Kidney (tissue), 14 donors: ENCODE data around the gene LARP7. TPM values are rescaled to one million over a fixed set of nuclear protein-coding genes. Genes with fewer than 3 reads are reported as not detected.
"Not testable (repeated sequence)": the region's sequence is repeated elsewhere in the genome, so short reads cannot be mapped to it uniquely, and the experiment has no call there.

Experiments
- DNase-seq, 5 donors: peaks; one replicate each; pipeline ENCODE4 v3.0.0-alpha.2; 2013 to 2020
- FAIRE-seq: peaks from 2 replicates; lab custom pipeline; 2012; peaks lifted over from hg19 to GRCh38; lab: Jason Lieb, UNC
- H3K27ac ChIP-seq, 2 donors: one replicate each; pipeline ENCODE4 v1.7.0; 2013; ENCODE audit warnings: low read depth in 2 of 2, low read length in 2 of 2, inconsistent platforms in 1 of 2
- H3K27me3 ChIP-seq: one replicate; pipeline ENCODE4 v1.7.1; 2013; ENCODE audit warnings: low read length, inconsistent platforms; ENCODE audit not compliant: control insufficient read depth, insufficient read depth
- H3K36me3 ChIP-seq, 3 donors: one replicate each; pipeline versions ENCODE4 v1.7.0 to v1.7.1; 2013; ENCODE audit warnings: low read length in 3 of 3, control low read depth in 1 of 3, inconsistent platforms in 1 of 3; ENCODE audit not compliant: insufficient read depth in 3 of 3, control insufficient read depth in 2 of 3
- H3K4me1 ChIP-seq, 3 donors: one replicate each; pipeline versions ENCODE4 v1.7.0 to v1.7.1; 2013; ENCODE audit warnings: low read length in 3 of 3, inconsistent platforms in 1 of 3, low read depth in 1 of 3; ENCODE audit not compliant: control insufficient read depth in 2 of 3, insufficient read depth in 2 of 3
- H3K4me3 ChIP-seq, 3 donors: one replicate each; pipeline versions ENCODE4 v1.7.0 to v1.8.1; 2013; ENCODE audit warnings: low read length in 3 of 3, control low read depth in 1 of 3, inconsistent platforms in 1 of 3
- H3K9ac ChIP-seq, 3 donors: one replicate each; pipeline versions ENCODE4 v1.7.0 to v1.7.1; 2013; ENCODE audit warnings: low read length in 3 of 3, control low read depth in 1 of 3, inconsistent platforms in 1 of 3
- H3K9me3 ChIP-seq, 3 donors: one replicate each; pipeline versions ENCODE4 v1.7.0 to v1.7.1; 2013; ENCODE audit warnings: low read length in 3 of 3, control low read depth in 1 of 3, inconsistent platforms in 1 of 3; ENCODE audit not compliant: control insufficient read depth in 2 of 3, insufficient read depth in 1 of 3
- intact Hi-C: fragments of 100-400 bp; cut with DNase I; formaldehyde crosslinking; loops from one replicate; pipeline ENCODE4 v1.11.1; 2022
- polyA plus RNA-seq: library from polyadenylated mRNA; stranded (reverse); fragments of 350-450 nt; fragmentation: Illumina TruSeq; extraction: RNeasy Lipid Tissue Mini Kit (QIAGEN cat#74804); gene quantifications from one replicate; pipeline ENCODE4 v1.2.3, GENCODE V29; 2014; ENCODE audit warnings: low read depth, low replicate concordance; ENCODE audit not compliant: insufficient read depth
- total RNA-seq: library from RNA; stranded (reverse); fragmentation: NEBNext Ultra II Directional; extraction: Animal tissue kit (Norgen Biotek cat#: 25700); gene quantifications from one replicate; pipeline ENCODE4 v1.2.1, GENCODE V29; 2021
- TF ChIP-seq, protein P1 (sequence below): IDR thresholded peaks from 3 replicates; pipeline ENCODE4 v1.5.1; 2012; ENCODE audit warnings: mild to moderate bottlenecking, moderate library complexity, borderline replicate concordance; ENCODE audit not compliant: insufficient read depth; ENCODE audit errors: extremely low read depth
- donor health status: control.
- donor health status: control.
- donor health status: control.
- donor health status: control.
- donor health status: control.
- donor health status: DM: yes; HTN: yes; CAD: no.
- donor health status: Normal renal cell carcinoma (clear cell type).

LARP7 gene
- total and polyA plus RNA-seq, 2 donors from 2014 or later, result 37.3 to 45.5 TPM

DNA sequence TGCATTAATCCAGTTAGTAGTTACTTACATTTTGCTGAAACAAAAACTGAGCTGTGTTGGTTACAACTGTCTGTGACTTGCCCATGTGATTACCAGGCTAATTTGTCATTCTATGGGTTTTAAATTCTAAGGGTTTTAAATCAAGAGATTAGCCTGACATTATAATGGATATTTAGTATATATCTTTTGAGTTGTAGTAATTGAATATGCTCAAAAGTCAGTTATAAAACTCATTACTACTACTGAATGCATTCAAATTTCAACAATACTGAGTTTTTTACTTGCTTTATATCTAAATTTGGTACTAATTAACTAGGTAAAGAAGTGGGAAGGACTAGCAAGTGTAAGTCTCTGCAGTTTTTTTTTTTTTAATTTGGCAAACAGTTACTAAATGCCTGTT lies 14.7 kb downstream of the LARP7 start:
- FAIRE-seq (no peak), DNase-seq (no peak)
- Histone ChIP-seq H3K4me3 (no peak overlapping the region), H3K36me3 (peaks cover 9 to 31% (median 11%) of the 10 kb centered on the region in 3 donors), H3K4me1 (no peaks in the 10 kb centered on the region), H3K9me3 (no peaks in the 10 kb centered on the region), H3K27ac (no peak overlapping the region), H3K27me3 (no peaks in the 10 kb centered on the region), H3K9ac (no peak overlapping the region)
- intact Hi-C loops, result no loop called here
- TF ChIP-seq, protein P1, sequence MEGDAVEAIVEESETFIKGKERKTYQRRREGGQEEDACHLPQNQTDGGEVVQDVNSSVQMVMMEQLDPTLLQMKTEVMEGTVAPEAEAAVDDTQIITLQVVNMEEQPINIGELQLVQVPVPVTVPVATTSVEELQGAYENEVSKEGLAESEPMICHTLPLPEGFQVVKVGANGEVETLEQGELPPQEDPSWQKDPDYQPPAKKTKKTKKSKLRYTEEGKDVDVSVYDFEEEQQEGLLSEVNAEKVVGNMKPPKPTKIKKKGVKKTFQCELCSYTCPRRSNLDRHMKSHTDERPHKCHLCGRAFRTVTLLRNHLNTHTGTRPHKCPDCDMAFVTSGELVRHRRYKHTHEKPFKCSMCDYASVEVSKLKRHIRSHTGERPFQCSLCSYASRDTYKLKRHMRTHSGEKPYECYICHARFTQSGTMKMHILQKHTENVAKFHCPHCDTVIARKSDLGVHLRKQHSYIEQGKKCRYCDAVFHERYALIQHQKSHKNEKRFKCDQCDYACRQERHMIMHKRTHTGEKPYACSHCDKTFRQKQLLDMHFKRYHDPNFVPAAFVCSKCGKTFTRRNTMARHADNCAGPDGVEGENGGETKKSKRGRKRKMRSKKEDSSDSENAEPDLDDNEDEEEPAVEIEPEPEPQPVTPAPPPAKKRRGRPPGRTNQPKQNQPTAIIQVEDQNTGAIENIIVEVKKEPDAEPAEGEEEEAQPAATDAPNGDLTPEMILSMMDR, result no peak

DNA sequence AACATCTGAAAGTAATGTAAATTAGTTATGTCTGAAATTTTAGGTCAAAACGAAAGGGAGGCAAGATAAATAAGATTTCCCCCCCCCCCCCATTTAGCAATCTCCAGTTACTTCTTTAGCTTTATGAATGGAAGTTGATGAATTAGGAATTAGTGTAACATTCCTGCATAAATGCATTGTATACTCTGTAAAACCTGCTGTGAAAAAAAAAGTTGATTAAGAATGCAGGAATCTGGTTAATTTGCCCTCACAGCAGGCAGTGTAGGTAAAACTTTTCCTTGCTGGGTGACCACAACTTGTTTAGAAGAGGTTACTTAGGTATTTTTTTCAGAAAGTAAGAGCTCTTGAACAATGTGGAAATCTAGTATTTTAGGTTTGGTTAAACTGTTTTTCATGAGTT lies 15.3 kb downstream of the LARP7 start:
- TF ChIP-seq, protein P1, result no peak
- Histone ChIP-seq H3K9ac (no peak overlapping the region), H3K4me1 (no peaks in the 10 kb centered on the region), H3K27me3 (no peaks in the 10 kb centered on the region), H3K36me3 (peaks cover 8 to 25% (median 9%) of the 10 kb centered on the region in 3 donors), H3K27ac (no peak overlapping the region), H3K9me3 (no peaks in the 10 kb centered on the region), H3K4me3 (no peak overlapping the region)
- intact Hi-C loops, result no loop called here
- FAIRE-seq (no peak), DNase-seq (peak in 2 of 5 donors; percentile 40 to 59)

DNA sequence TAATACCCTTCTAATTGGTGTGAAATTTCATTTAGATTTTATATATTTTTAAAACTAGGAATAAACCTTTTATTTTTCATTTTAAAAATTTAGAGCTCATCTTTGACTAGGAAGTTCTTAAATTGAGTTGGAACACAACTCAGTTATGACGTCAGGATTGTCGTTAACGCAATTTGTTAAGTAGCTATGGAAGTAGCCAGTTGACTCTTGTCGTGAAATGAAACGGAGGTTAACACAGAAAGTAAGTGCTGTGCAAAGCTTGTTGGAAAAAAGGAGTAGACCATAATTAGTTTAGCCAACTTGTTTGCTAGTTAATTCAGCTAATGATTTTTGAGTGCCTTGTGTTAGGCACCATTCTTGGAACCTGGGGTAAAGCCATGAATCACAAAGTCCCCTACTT lies 18.3 kb downstream of the LARP7 start:
- H3K27me3 ChIP-seq, result no peaks in the 10 kb centered on the region
- H3K9me3 ChIP-seq, result no peaks in the 10 kb centered on the region
- TF ChIP-seq, protein P1, result no peak
- DNase-seq, result no peak
- FAIRE-seq, result no peak
- H3K4me1 ChIP-seq, result no peaks in the 10 kb centered on the region
- no peak overlapping the region for H3K27ac ChIP-seq
- intact Hi-C loops, result no loop called here
- no peak overlapping the region for H3K9ac ChIP-seq
- H3K36me3 ChIP-seq, result peaks cover 5 to 16% (median 6%) of the 10 kb centered on the region in 3 donors
- no peak overlapping the region for H3K4me3 ChIP-seq

DNA sequence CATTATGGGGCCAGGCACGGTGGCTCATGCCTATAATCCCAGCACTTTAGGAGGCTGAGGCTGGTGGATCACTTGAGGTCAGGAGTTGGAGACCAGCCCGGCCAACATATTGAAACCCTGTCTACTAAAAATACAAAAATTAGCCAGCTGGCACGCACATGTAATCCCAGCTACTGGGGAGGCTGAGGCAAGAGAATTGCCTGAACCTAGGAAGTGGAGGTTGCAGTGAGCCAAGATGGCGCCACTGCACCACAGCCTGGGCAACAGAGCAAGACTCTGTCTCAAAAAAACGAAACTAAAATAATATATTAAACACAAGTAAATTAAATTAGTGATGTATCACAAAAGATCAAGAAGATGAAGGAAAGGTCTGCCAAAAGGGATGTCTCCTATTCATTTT lies 19.2 kb downstream of the LARP7 start:
- H3K27me3 ChIP-seq, intact Hi-C loops, FAIRE-seq, H3K9me3 ChIP-seq, H3K4me1 ChIP-seq, H3K27ac ChIP-seq, H3K9ac ChIP-seq, H3K4me3 ChIP-seq, DNase-seq: not testable (repeated sequence)
- peaks cover 3 to 16% (median 6%) of the 10 kb centered on the region in 3 donors for H3K36me3 ChIP-seq
